Measurements from ENCODE around the gene LIPI. TPM values are rescaled to one million over a fixed set of nuclear protein-coding genes. Genes with fewer than 3 reads are reported as not detected.

LIPI gene
- total RNA-seq, 2 donors from 2014 or later: not detected

DNA sequence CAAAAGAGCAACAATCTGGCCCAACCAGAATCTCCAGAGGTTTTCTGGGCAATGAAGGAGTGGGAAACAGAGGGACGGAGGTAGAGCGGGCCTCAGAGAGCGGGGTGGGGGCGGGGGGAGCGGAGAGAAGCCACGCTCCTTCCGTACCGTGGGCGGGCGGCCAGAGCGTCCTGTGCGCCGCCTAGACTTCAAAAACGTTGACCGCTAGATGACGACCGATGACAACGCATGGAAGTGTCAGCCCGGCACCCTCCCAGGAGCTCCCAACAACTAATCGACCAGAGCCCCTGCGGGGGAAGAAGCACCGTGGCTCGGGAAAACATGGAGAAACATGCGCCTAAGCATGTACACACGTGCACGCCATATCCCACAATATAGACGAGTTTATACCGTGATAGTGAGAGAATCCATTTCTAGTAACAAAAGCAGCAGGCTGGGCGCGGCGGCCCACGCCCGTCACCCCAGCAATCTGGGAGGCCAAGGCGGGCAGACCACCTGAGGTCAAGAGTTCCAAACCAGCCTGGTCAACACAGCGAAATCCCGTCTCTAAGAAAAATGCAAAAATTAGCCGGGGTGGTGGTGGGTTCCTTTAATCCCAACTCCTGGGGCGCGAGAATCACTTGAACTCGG lies 131.9 kb downstream of the LIPI start:
- DNase-seq (no peak), ATAC-seq (no peak)
- Histone ChIP-seq H3K27me3 (no peaks in the 10 kb centered on the region), H3K4me3 (no peak overlapping the region), H3K4me1 (no peaks in the 10 kb centered on the region), H3K36me3 (replicated peaks in 1 of 2; ENCODE audit: insufficient read depth in 1 of 2, low read depth in 2 of 2) (no peaks in the 10 kb centered on the region), H3K9me3 (no peaks in the 10 kb centered on the region), H3K27ac (no peak overlapping the region)
- TF ChIP-seq, protein P1, sequence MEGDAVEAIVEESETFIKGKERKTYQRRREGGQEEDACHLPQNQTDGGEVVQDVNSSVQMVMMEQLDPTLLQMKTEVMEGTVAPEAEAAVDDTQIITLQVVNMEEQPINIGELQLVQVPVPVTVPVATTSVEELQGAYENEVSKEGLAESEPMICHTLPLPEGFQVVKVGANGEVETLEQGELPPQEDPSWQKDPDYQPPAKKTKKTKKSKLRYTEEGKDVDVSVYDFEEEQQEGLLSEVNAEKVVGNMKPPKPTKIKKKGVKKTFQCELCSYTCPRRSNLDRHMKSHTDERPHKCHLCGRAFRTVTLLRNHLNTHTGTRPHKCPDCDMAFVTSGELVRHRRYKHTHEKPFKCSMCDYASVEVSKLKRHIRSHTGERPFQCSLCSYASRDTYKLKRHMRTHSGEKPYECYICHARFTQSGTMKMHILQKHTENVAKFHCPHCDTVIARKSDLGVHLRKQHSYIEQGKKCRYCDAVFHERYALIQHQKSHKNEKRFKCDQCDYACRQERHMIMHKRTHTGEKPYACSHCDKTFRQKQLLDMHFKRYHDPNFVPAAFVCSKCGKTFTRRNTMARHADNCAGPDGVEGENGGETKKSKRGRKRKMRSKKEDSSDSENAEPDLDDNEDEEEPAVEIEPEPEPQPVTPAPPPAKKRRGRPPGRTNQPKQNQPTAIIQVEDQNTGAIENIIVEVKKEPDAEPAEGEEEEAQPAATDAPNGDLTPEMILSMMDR (IDR thresholded peaks at IDR 0.05): no peak
- TF ChIP-seq POLR2A (IDR thresholded peaks at IDR 0.05): no peak
- intact Hi-C loops (cut with DNase I): no loop called here
- WGBS, 2 donors: 96% methylated on average over 39 to 40 of the region's 40 CpGs

DNA sequence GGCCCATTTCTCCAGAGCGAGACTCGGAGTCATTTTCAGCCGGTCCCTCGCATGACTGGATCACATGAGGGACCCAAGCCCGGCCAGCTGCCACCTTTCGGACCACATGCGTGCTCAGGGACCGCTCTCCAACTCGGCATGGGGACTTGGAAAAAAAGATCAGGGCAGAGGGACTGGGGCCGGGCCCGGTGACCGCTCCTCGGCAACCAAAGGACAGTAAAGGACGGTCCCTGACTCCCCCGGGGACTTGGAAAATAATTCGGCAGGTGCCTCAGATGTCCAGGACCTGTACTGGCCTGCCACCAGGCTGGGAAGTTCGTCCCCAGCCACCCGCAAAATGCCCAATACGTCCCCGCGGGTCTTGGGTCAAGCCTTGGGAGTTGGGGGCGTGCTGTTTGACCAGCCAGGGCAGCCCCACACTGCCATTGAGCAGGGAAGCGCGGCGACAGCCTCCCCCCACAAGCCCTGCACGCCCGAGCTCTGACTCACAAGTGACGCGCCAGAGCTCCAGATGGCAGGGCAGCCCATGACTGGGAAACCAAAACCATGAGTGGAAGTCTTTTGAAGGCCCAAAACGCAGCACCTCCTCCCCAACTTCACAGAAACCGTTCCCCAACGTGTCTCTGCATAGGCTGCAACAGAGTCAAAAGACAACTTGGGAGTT lies 134.5 kb downstream of the LIPI start:
- DNase-seq: no peak
- no peak overlapping the region for H3K4me3 ChIP-seq

DNA sequence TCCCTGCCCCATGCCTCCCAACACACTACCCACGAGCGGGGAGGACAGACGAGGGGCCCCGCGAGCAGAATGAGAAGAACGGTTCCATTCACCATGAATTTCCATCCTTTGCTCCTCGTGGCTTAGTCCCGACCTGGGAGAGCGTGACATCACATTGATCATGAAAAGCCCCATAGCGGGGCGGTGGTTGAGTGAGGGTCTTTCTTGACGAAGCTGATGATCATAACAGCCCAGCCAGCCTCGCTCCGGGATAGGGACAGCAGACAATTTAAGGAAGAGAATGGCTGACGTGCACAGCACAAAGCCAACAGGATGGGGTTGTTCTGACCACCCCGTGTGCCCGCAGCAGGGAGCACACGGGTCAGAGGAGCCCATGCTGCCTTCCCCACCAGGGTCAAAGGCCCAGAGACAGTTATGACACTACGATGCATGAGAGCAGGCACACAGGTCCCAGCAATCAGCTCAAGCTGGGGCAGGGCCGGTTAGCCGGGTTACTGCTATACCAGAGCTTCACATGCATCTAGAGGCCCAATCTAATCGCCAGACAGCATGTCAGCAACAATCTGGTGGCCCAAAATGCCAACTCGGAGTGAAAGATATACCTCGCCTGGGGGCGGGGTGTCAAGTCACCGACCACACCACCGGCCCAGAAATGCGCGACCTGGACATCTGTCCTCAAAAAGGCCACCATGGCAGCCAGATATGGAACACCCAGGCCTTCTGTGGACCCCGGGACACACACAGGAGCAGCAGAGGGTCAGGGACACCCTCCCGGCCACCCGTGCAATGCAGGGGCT lies 135.2 kb downstream of the LIPI start:
- Histone ChIP-seq H3K4me3 (no peak overlapping the region), H3K27me3 (no peaks in the 10 kb centered on the region), H3K9me3 (no peaks in the 10 kb centered on the region), H3K36me3 (replicated peaks in 1 of 2; ENCODE audit: insufficient read depth in 1 of 2, low read depth in 2 of 2) (no peaks in the 10 kb centered on the region), H3K4me1 (no peaks in the 10 kb centered on the region), H3K27ac (no peak overlapping the region)
- intact Hi-C loops (cut with DNase I): no loop called here
- TF ChIP-seq POLR2A (IDR thresholded peaks at IDR 0.05): no peak
- TF ChIP-seq, protein P1 (IDR thresholded peaks at IDR 0.05): no peak
- DNase-seq (no peak), ATAC-seq (no peak)
- WGBS, 2 donors: 92 to 96% methylated on average over 26 to 30 of the region's 32 CpGs

More for the DNA sequence above, 134.5 kb downstream of the LIPI start:
- TF ChIP-seq POLR2A (IDR thresholded peaks at IDR 0.05): no peak
- TF ChIP-seq, protein P1 (IDR thresholded peaks at IDR 0.05): no peak
- no peaks in the 10 kb centered on the region for H3K27me3 ChIP-seq
- 89 to 93% methylated on average over 27 to 32 of the region's 32 CpGs for WGBS, 2 donors
- intact Hi-C loops (cut with DNase I): no loop called here
- H3K36me3 ChIP-seq (replicated peaks in 1 of 2; ENCODE audit: insufficient read depth in 1 of 2, low read depth in 2 of 2): no peaks in the 10 kb centered on the region
- no peak for ATAC-seq
- no peaks in the 10 kb centered on the region for H3K9me3 ChIP-seq
- no peak overlapping the region for H3K27ac ChIP-seq
- no peaks in the 10 kb centered on the region for H3K4me1 ChIP-seq

DNA sequence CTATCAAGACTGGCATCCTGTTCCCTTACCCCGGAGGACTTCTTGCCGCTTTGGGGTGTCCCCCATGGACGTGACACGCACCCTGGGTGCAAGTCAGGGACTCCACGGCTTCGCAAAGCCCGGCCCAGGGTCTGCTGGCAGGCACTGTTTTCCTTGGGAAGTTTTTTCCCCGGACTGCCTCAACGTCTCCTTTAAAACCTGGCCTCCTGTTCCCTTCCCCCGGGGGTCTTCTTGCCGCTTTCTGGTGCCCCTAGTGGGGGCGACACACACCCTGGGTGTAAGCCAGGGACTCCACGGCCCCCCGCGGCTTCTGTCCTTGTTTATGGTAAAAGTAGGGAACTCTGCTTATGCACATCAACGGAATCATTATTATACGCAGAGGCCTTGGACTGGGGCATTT lies 136.6 kb downstream of the LIPI start:
- no peaks in the 10 kb centered on the region for H3K27me3 ChIP-seq
- H3K27ac ChIP-seq: no peak overlapping the region
- ATAC-seq (no peak), DNase-seq (no peak)
- 89 to 94% methylated on average over 17 of the region's 17 CpGs for WGBS, 2 donors
- no peaks in the 10 kb centered on the region for H3K4me1 ChIP-seq
- no peaks in the 10 kb centered on the region for H3K36me3 ChIP-seq (replicated peaks in 1 of 2; ENCODE audit: insufficient read depth in 1 of 2, low read depth in 2 of 2)
- intact Hi-C loops (cut with DNase I): no loop called here
- no peak for TF ChIP-seq POLR2A (IDR thresholded peaks at IDR 0.05)
- TF ChIP-seq, protein P1 (IDR thresholded peaks at IDR 0.05): no peak
- H3K9me3 ChIP-seq: no peaks in the 10 kb centered on the region
- no peak overlapping the region for H3K4me3 ChIP-seq

Measured in body of pancreas (tissue), 4 donors.